ENCODE data around the gene KRT38. TPM values are rescaled to one million over a fixed set of nuclear protein-coding genes. Genes with fewer than 3 reads are reported as not detected.

The KRT38 gene
- total RNA-seq, 1 experiment from 2014 or later, result not detected

DNA sequence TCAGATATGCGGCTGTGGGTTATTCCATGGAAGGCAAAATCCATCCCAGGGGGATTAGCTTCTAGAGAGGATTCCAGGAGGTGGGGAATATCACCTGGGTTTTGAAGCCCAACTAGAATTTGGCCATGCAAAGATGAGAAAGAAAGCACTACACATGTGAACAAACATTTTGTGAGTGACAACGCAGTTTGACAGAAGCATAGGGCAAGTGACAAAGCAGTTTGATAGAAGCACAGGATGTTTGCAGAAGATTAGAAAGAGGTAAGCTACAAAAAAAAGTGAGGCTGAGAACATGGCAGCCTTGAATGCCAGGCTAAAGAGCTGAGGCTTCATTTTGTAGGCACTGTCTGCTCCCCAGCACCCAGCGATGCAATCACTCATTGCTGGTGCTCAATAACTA, 12.3 kb upstream of the KRT38 start:
- Mint-ChIP-seq H3K27ac (ENCODE audit: unreplicated experiment) (no peak overlapping the region), H3K9me3 (ENCODE audit: low read depth, unreplicated experiment) (peaks cover 16% of the 10 kb centered on the region), H3K27me3 (ENCODE audit: unreplicated experiment) (no peaks in the 10 kb centered on the region), H3K4me1 (ENCODE audit: low read depth, unreplicated experiment) (no peaks in the 10 kb centered on the region), H3K36me3 (ENCODE audit: insufficient read depth, unreplicated experiment) (no peaks in the 10 kb centered on the region), H3K4me3 (ENCODE audit: low read depth, unreplicated experiment) (no peak overlapping the region)
- no peak for DNase-seq
- CTCF ChIA-PET, result interaction anchor here (1.1 kb wide), 1 partner anchor 96 kb away, joined by 3 read pairs; no protein-coding TSS in a partner anchor
- TF ChIP-seq CTCF (IDR thresholded peaks at IDR 0.05; ENCODE audit: unreplicated experiment), result no peak
- BruUV-seq (replicated peaks), result no TSS peak
- intact Hi-C loops (cut with micrococcal nuclease; ENCODE audit: unreplicated experiment), result no loop called here

DNA sequence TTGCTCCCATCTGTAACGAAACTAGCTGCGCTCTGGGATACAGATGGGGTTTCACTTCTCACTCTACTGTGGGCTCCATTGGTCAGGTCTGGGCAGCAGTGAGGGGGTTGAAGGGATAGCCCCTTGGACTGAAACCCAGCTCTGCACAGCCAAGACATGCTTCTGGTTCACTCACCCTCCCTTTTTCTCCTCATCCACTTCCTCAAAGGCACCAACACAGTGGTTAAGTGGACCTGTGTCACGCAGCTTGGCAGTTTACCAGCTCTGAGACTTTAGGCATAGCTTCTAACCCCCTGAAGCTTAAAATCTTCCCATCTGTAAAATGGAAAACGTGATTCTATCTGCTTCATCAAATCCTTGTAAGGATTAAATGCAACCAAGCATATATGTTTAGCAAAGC, 11.5 kb upstream of the KRT38 start:
- intact Hi-C loops (cut with micrococcal nuclease; ENCODE audit: unreplicated experiment), result no loop called here
- no peak overlapping the region for H3K27ac Mint-ChIP-seq (ENCODE audit: unreplicated experiment)
- H3K4me3 Mint-ChIP-seq (ENCODE audit: low read depth, unreplicated experiment), result no peak overlapping the region
- H3K4me1 Mint-ChIP-seq (ENCODE audit: low read depth, unreplicated experiment), result no peaks in the 10 kb centered on the region
- H3K36me3 Mint-ChIP-seq (ENCODE audit: insufficient read depth, unreplicated experiment), result no peaks in the 10 kb centered on the region
- H3K27me3 Mint-ChIP-seq (ENCODE audit: unreplicated experiment), result no peaks in the 10 kb centered on the region
- no peak for DNase-seq
- TF ChIP-seq CTCF (IDR thresholded peaks at IDR 0.05; ENCODE audit: unreplicated experiment), result no peak
- peaks cover 16% of the 10 kb centered on the region for H3K9me3 Mint-ChIP-seq (ENCODE audit: low read depth, unreplicated experiment)
- no TSS peak for BruUV-seq (replicated peaks)
- CTCF ChIA-PET, result no interaction called here

DNA sequence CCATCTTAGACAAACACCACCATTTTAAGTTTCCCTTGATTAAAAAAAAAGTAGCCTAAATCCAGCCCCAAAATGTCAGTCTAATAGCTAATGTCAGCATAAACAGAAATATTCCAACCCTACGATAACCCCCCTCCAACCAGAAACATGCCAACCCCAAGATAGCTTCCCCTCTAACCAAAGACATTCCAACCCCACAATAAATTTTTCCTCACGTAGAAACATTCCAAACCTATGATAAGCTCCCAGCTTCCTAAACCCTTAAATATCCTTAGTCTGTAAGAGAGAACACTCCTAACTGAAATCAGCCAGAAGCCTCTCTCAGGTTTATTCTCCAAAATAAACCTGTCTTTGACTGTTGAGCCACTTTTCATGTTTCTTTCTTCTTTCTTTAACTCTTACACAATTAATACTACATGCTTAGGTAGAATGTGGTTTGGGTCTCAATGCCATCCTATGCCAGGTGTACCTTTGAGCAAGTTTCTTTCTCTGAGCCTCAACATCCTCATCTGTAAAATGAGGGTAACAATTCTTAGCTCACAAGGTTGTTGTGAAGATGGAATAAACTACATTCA, 10.5 kb upstream of the KRT38 start:
- DNase-seq, result no peak
- TF ChIP-seq CTCF (IDR thresholded peaks at IDR 0.05; ENCODE audit: unreplicated experiment), result no peak
- H3K4me1 Mint-ChIP-seq (ENCODE audit: low read depth, unreplicated experiment), result no peaks in the 10 kb centered on the region
- H3K4me3 Mint-ChIP-seq (ENCODE audit: low read depth, unreplicated experiment), result no peak overlapping the region
- no peaks in the 10 kb centered on the region for H3K27me3 Mint-ChIP-seq (ENCODE audit: unreplicated experiment)
- H3K27ac Mint-ChIP-seq (ENCODE audit: unreplicated experiment), result no peak overlapping the region
- CTCF ChIA-PET, result no interaction called here
- no TSS peak for BruUV-seq (replicated peaks)
- intact Hi-C loops (cut with micrococcal nuclease; ENCODE audit: unreplicated experiment), result no loop called here
- peaks cover 16% of the 10 kb centered on the region for H3K9me3 Mint-ChIP-seq (ENCODE audit: low read depth, unreplicated experiment)
- H3K36me3 Mint-ChIP-seq (ENCODE audit: insufficient read depth, unreplicated experiment), result no peaks in the 10 kb centered on the region

GRCh38 chr17:41449008-41449407, 8.2 kb upstream of the KRT38 start:
- Mint-ChIP-seq H3K27ac (ENCODE audit: unreplicated experiment) (no peak overlapping the region), H3K36me3 (ENCODE audit: insufficient read depth, unreplicated experiment) (no peaks in the 10 kb centered on the region), H3K9me3 (ENCODE audit: low read depth, unreplicated experiment) (peaks cover 16% of the 10 kb centered on the region), H3K4me3 (ENCODE audit: low read depth, unreplicated experiment) (no peak overlapping the region), H3K4me1 (ENCODE audit: low read depth, unreplicated experiment) (no peaks in the 10 kb centered on the region), H3K27me3 (ENCODE audit: unreplicated experiment) (peaks cover 5% of the 10 kb centered on the region)
- intact Hi-C loops (cut with micrococcal nuclease; ENCODE audit: unreplicated experiment), result no loop called here
- DNase-seq, result no peak
- TF ChIP-seq CTCF (IDR thresholded peaks at IDR 0.05; ENCODE audit: unreplicated experiment), result no peak
- BruUV-seq (replicated peaks), result no TSS peak
- CTCF ChIA-PET, result interaction anchor here (1.6 kb wide), 1 partner anchor 109 kb away, joined by 3 read pairs; no protein-coding TSS in a partner anchor
